ENCODE measurements around the gene INAVA.
A peak's percentile ranks its signal among the peaks of the same experiment; 100 is the strongest.

Gene INAVA

GRCh38 chr1:200938955-200939354 lies 44.3 kb downstream of the INAVA start:
- H3K9me3 Mint-ChIP-seq, result peaks cover 41% of the 10 kb centered on the region
- no peak for DNase-seq
- H3K4me3 Mint-ChIP-seq, result no peak overlapping the region
- no peaks in the 10 kb centered on the region for H3K36me3 Mint-ChIP-seq (ENCODE audit: low read depth)
- no peak overlapping the region for H3K27ac Mint-ChIP-seq
- no peaks in the 10 kb centered on the region for H3K4me1 Mint-ChIP-seq
- H3K27me3 Mint-ChIP-seq (ENCODE audit: low read depth, poor library complexity), result peaks cover 19% of the 10 kb centered on the region
- TF ChIP-seq, protein P1, sequence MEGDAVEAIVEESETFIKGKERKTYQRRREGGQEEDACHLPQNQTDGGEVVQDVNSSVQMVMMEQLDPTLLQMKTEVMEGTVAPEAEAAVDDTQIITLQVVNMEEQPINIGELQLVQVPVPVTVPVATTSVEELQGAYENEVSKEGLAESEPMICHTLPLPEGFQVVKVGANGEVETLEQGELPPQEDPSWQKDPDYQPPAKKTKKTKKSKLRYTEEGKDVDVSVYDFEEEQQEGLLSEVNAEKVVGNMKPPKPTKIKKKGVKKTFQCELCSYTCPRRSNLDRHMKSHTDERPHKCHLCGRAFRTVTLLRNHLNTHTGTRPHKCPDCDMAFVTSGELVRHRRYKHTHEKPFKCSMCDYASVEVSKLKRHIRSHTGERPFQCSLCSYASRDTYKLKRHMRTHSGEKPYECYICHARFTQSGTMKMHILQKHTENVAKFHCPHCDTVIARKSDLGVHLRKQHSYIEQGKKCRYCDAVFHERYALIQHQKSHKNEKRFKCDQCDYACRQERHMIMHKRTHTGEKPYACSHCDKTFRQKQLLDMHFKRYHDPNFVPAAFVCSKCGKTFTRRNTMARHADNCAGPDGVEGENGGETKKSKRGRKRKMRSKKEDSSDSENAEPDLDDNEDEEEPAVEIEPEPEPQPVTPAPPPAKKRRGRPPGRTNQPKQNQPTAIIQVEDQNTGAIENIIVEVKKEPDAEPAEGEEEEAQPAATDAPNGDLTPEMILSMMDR (IDR thresholded peaks at IDR 0.05), result no peak

DNA sequence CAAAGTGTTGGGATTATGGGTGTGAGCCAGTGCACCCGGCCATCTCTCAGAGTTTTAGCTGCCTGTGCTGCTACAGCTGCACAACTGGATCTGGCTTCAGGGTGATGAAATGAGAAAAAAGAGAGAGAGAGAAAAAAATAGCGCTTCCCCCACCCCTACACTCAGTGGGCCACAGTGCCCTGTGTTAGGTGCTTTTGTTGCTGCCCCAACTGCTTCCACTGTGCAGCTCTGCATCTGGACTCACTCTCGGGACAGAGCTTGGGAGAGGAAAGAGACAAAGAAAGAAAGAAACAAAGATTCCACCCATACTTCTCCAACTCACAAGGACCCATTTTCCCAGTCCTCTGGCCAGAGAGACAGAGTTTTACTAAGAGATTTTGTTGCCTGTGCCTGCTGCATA lies 50.4 kb downstream of the INAVA start:
- TF ChIP-seq, protein P1 (IDR thresholded peaks at IDR 0.05), result no peak
- Mint-ChIP-seq H3K27me3 (ENCODE audit: low read depth, poor library complexity) (peaks cover 14% of the 10 kb centered on the region), H3K4me3 (no peak overlapping the region), H3K36me3 (ENCODE audit: low read depth) (peaks cover 23% of the 10 kb centered on the region), H3K27ac (peak overlapping the region; percentile 52), H3K9me3 (peaks cover 81% of the 10 kb centered on the region), H3K4me1 (peaks cover 7% of the 10 kb centered on the region)
- no peak for DNase-seq

GRCh38 chr1:200947059-200947566 lies 52.4 kb downstream of the INAVA start:
- TF ChIP-seq, protein P1 (IDR thresholded peaks at IDR 0.05), result no peak
- peaks cover 7% of the 10 kb centered on the region for H3K4me1 Mint-ChIP-seq
- H3K36me3 Mint-ChIP-seq (ENCODE audit: low read depth), result peaks cover 23% of the 10 kb centered on the region
- H3K4me3 Mint-ChIP-seq, result no peak overlapping the region
- no peak for DNase-seq
- H3K27me3 Mint-ChIP-seq (ENCODE audit: low read depth, poor library complexity), result peaks cover 11% of the 10 kb centered on the region
- peaks cover 62% of the 10 kb centered on the region for H3K9me3 Mint-ChIP-seq
- no peak overlapping the region for H3K27ac Mint-ChIP-seq

DNA sequence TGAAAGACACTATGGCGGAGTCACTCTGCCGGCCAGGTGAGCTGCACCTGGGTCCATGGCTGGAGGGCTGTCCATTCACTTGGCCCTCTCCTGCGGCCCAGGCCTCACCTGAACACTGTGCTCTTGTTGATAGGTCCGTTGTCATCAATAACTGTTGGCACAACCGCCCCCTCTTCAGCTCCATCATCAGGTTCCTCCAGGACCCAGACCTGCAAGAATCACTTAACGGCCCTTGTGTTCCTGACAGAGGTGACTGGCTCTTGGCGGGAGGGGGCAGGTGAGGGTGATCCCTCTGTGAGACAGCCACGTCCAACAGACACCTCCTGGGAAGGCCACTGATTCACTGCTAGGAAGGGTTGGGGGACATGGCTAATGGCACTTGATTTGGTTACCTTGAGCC lies 54.9 kb downstream of the INAVA start:
- no peak overlapping the region for H3K4me3 Mint-ChIP-seq
- H3K27ac Mint-ChIP-seq, result no peak overlapping the region
- TF ChIP-seq, protein P1 (IDR thresholded peaks at IDR 0.05), result no peak
- peaks cover 7% of the 10 kb centered on the region for H3K4me1 Mint-ChIP-seq
- H3K36me3 Mint-ChIP-seq (ENCODE audit: low read depth), result peaks cover 18% of the 10 kb centered on the region
- no peak for DNase-seq
- H3K9me3 Mint-ChIP-seq, result peaks cover 36% of the 10 kb centered on the region
- peaks cover 11% of the 10 kb centered on the region for H3K27me3 Mint-ChIP-seq (ENCODE audit: low read depth, poor library complexity)

- peaks cover 27% of the 10 kb centered on the region for H3K9me3 Mint-ChIP-seq
- TF ChIP-seq, protein P1 (IDR thresholded peaks at IDR 0.05), result no peak
- H3K27me3 Mint-ChIP-seq (ENCODE audit: low read depth, poor library complexity), result peaks cover 15% of the 10 kb centered on the region
- peaks cover 18% of the 10 kb centered on the region for H3K36me3 Mint-ChIP-seq (ENCODE audit: low read depth)
- DNase-seq, result no peak
- H3K4me1 Mint-ChIP-seq, result no peaks in the 10 kb centered on the region
- H3K4me3 Mint-ChIP-seq, result no peak overlapping the region
- H3K27ac Mint-ChIP-seq, result no peak overlapping the region
These were observed 56.3 kb downstream of the INAVA start for GRCh38 chr1:200951016-200951415.

DNA sequence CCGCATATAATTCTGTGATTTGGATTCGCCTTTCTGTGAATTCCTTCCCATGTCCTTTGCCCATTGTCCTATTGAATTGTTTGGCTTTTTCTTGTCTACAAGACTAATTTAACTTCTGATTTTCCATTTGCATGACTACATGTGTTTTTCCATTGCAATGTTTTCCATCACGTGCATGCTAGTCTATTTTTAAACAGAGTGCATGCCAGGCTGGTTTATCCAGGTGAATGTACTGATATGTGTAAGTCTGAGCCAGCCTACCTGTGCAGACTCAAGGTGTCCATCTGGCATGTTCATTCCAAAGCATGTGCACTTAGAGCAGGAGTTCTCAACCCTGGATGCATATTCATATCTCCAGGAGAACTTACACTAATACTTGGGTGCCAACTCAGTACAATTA lies 59.7 kb downstream of the INAVA start:
- Mint-ChIP-seq H3K4me1 (peaks cover 16% of the 10 kb centered on the region), H3K4me3 (no peak overlapping the region), H3K36me3 (ENCODE audit: low read depth) (no peaks in the 10 kb centered on the region), H3K9me3 (no peaks in the 10 kb centered on the region), H3K27me3 (ENCODE audit: low read depth, poor library complexity) (peaks cover 16% of the 10 kb centered on the region), H3K27ac (no peak overlapping the region)
- TF ChIP-seq, protein P1 (IDR thresholded peaks at IDR 0.05), result no peak
- no peak for DNase-seq
